HT-29 (cell line): Measurements from ENCODE around the gene GLRX2. TPM values are rescaled to one million over a fixed set of nuclear protein-coding genes. Genes with fewer than 3 reads are reported as not detected.
"Not testable (repeated sequence)": the region's sequence is repeated elsewhere in the genome, so short reads cannot be mapped to it uniquely, and the experiment has no call there.

Experiments
- DNase-seq: peaks from one replicate; pipeline ENCODE4 v3.0.0-alpha.2; 2015; ENCODE audit warnings: low spot score
- total RNA-seq: library from RNA; depleted of rRNA; stranded (reverse); fragments of >200 nt; shearing (Covaris generic); gene quantifications from 2 replicates; pipeline ENCODE4 v1.2.3, GENCODE V29; 2014; rRNA removed

Gene GLRX2, protein sequence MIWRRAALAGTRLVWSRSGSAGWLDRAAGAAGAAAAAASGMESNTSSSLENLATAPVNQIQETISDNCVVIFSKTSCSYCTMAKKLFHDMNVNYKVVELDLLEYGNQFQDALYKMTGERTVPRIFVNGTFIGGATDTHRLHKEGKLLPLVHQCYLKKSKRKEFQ
- total RNA-seq = 9.2 and 16.6 TPM in 2 replicates

DNA sequence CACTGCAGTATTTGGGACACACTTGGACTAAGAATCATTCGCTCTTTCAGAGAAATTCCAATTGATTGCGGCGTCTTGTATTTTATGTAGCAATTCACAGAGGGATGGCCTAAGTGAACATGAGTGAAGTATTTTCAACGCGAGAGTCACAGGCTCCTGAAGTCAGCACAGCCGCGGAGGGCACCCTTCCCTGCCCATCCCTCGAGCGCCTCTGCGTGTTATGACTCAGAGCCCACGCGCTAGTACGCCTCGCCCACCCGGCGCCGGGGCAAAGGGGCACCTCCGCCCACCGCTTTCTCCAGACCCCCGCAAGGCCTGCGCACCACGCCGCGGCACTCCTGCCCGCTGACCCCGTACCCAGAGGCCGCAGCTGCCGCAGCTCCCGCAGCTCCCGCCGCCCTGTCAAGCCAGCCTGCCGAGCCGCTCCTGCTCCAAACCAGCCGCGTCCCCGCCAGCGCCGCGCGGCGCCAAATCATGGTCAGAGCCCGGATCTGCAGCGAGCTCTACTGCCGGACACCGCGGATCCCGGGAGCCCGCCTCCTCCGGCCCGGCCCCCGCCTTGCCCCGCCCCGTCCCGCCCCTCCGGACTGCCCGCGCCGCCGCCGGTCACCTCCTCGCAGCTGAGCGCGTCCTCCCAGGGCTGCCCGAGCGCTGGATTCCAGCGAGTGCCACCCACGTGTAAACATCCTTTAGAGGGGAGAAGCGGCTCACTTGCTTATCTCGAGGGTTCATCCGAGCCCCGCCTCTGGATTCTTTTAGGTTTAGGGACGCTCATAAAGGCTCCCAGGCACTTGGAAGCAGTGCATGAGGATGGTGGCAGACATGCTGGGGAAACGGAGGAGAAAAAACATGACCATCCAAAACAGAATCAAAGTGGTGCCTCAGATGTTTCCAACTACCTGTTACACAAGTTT is at the start of gene GLRX2:
Gene GLRX2 (minus strand): TSS at position 508 of the 914 bp plus-strand sequence. CDS start 32 bp downstream, at position 476.
- peak; percentile 84 for DNase-seq

DNA sequence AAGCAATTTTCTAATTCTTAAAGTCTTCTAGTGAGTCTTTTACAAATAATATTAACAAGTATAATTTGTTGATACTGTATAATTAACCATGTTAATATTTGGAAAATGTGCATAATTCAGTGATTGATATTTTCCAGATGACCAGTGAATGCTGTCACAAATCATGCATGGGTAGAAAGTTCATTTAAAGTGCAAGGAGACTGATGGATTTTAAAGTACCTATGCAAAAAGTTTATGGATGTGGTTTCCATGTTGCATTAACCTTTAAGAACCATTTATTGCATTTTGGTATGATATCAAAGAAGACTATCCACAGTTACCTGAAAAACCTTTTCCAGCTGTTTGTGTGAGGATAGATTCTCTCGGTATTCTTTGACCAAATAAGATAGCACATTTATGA is 39.8 kb upstream of the GLRX2 start:
- no peak for DNase-seq

DNA sequence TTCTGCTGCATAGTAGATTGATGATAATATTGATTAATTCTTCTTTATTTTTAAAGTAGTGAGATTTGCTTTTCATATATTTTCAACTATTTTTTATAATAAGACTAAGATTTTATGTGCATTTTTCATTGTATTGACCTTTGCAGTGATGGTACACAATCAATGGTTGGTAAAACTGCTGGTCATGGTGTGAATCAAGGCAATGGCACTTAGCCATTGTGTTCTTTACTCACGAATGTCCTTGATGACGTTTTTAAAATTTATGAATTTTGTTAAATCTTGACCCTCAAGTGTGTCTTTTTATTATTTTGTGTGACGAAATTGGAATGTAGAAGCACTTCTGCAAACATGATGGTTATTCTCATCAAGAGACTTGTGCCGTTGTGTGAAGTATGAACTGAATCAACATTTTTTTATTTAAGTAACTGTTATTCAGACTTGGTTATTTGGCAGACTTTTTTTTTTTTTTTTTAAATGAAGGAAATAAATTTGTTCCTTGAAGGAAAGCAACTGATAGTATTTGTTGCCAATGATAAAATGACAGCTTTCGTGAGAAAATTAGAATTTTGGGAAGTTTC is 39.2 kb upstream of the GLRX2 start:
- DNase-seq = no peak

DNA sequence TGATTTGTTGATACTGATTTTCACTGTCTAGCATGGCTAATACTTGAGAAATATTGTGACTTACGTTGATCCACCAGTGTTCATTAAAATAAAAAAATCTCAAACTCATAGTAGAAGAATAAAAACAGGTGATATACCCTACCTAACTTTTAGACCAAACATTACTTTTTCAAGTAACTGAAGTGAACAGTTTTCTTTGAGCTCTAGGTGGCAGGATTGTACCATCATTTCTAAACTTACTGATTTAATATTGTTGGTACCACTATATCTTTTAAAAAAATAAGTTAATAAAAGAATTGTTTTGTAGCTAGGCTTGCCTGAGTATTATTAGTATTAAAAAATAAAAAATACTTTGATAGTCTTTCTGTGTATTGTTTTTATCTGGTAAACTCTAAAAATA is 38.1 kb upstream of the GLRX2 start:
- peak; percentile 18 for DNase-seq

DNA sequence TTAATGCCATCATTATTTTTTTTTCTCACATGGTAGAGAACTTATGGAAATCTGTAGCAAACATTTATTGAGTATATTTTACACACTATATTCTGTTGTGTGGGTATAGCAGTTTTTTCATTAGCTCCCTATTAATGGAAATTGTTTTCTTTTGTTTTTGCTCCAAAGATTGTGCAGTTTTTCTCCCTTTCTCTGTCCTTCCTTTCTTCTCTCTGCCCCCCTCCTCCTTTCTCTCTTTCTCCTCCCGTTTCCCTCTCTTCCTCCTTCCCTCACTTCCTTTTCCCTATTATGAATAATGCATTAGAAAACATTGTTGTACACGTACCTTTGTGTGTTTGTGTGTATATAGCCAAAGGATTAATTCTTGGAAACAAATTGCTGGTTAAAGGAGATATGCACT is 37.2 kb upstream of the GLRX2 start:
- no peak for DNase-seq

DNA sequence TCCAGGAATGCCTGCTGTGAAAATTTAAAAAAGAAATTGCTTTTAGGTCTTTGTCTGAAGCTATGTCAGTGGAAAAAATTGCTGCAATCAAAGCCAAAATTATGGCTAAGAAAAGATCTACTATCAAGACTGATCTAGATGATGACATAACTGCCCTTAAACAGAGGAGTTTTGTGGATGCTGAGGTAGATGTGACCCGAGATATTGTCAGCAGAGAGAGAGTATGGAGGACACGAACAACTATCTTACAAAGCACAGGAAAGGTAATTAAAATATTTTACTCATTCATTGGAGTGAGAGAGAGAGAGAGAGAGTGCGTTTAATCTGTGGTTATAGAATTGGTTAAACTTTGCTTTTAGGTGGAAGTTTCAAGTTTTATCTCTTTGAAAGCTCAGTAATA is 36.6 kb upstream of the GLRX2 start:
- DNase-seq = no peak

DNA sequence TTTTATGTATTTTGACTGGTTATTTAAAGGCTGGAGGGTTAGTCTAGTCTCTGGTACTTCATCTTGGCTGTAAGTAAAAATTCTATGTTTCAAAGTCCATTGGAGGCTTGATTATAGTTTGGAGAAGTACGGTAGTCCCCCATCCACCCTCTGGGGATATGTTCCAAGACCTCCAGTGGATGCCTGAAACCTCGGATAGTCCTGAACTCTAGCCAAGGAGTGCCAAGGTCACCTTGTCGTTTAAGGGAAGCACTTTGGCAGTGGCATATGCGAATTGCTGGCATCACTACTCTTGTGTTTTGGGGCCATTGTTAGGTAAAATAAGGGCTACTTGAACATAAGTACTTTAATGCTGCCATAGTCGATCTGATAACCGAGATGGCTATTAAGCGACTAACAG is 35.0 kb upstream of the GLRX2 start:
- DNase-seq = no peak

DNA sequence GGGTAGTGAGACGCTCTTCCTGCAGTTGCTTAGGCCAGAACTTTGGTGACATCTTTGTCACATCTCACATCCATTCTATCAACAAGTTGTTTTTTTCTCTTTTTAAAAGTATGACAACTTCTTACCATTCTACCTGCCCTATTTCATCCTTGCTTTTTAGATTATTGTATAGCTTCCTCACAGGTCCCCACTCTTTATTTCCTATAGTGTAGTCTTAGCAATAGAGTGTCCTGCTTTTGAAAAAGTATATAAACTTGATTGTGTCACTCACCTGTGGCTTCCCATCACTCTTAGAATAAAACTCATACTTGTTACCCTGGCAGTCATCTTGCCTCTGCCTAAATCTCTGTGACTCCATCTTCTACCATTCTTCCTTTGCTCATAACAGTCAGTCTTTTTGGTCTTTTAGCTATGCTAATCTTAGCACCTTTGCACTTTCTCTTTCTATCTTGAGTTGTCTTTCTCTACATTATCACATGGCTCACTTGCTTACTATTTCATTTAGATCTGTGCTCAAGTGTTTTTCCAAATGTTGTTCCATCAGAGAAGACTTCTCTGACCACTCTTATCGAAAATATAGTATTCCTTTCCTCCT is 26.1 kb upstream of the GLRX2 start:
- no peak for DNase-seq

DNA sequence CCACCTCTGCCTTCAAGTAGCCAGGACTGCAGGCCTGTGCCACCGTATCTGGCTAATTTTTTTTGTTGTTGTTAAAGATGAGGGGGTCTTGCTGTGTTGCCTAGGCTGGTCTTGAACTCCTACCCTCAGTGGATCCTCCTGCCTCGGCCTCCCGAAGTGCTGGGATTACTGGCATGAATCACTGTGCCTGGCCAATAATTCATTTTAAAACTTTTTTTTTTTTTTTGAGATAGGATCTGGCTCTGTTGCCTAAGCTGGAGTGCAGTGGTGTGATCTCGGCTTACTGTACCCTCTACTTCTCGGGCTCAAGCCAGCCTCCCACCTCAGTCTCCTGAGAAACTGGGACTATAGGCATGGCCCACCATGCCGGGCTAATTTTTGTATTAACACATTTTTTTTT is 20.2 kb upstream of the GLRX2 start:
- DNase-seq = no peak

DNA sequence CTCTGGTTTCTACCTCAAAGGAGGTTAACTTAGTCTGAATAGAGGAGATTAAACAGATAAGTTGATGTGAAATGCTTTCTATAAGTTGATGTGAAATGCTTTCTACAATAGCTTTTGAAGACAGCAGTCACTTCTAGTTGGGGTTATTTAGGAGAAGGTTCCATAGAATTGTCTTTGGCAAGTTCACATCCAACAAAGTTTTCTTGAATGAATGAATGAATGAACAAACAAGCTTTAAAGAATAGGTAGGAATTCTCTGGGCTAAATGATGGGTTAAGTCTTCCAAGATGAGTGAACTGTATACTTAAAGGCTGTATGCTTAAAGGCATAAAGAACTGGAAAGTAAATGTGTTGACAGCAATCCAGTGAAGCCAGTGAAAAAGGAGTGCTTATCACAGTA is 18.5 kb upstream of the GLRX2 start:
- DNase-seq = no peak

DNA sequence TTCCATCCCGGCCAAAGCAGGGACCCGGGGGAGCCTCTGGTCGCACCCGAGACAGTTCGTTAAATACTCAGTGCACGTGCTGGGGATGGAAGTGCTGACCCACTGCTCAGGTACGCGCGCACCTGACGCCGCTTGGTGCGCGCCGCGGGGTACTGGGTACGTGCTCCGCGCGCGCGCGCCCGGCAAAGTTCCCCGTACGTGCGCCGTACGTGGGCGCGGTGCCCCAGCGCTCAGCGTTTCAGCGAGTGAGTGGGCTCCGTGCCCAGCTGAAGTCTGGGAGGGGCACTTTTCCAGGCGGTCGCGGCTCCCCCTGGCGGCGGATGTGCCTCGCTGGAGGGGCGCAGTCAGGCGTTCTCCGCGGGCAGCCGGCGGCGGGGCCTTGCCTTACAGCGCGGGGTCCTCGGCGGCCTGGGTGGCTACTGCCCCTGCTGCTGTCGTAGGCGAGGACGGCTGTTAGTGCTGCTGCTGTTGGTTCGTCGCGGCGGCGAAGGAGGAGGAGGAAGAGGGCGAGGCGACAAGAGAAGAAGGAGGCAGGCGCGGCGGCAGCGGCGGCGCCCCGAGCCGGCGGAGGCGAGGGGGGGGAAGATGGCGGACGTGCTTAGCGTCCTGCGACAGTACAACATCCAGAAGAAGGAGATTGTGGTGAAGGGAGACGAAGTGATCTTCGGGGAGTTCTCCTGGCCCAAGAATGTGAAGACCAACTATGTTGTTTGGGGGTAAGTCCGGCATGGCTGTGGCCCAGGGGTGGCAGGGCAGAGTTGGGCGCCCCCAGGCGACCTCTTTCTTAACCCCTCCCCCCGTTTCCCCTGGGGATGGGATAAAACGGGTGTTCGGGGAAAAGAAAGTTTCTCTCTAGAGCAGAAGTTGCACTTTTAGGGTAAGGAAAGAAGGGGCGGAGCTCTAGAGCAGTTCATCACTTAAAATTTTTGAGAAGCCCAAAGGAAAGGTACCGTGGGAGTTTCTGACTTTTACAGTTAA is 16.7 kb upstream of the GLRX2 start, which contains the start of gene CDC73:
Gene CDC73 (plus strand): TSS at position 416 of the 978 bp plus-strand sequence. CDS start 170 bp downstream, at position 586.
- peak; percentile 97 for DNase-seq

DNA sequence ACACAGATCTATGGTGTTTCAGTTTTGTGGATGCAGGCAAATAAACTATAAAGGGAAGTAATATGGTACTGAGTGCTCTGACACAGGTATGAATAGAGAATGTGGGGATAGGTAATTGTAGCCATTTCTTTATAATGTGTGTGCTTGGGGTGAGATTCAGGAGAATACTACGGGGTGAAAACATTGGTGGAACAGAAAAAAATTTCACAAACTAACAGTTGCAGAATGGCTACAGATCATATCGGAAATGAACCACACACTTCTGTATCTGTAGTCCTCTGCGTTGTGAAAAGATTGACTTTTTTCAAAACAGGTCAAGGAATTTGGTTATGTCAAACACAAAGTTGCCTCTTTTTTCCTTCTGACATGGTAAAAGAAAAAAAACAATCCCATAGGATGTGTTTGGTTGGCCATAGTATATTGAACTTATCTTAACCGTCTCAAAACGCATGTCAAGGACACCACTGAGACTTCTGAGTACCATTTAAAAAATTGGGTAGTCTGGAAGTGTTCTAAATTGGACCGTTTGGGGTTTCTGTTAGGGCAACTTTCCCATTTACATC is 15.5 kb upstream of the GLRX2 start:
- DNase-seq = no peak

DNA sequence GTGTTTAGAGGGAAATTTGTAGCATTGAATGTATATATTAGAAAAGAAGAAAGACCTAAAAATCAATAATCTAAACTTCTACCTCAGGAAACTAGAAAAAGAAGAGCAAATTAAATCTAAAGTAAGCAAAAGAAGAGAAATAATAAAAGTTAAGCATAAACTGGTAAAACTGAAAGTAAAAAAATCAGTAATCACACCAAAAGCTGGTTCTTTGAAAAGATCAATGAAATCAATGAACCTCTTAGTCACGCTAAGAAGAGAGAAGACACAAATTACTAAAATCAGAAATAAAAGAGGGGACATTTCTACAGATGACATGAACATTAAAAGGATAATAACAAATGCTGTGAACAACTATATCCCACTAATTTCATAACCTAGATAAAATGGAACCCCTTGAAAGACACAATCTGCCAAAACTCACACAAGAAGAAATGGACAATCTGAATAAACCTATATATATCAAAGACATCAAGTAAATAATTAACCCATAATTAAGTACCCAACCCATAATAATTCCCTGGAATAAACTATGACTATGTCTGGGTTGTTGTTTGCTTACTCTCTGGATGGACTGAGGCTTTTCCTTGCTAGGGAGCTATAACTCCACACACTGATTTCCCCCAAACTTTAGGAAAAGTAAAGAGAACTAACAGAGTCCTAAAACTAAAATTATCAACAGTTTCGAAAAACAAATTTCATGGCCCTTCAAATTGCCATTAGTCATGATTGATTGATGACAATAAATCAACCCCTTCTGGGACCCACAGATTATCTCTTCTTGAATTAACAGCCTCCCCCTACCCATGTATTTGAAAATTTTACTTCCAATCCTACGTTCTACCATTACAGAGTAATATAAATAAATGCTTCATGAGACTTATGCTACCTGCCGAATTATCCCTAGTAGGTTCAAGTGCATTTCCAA is 13.9 kb upstream of the GLRX2 start:
- no peak for DNase-seq

DNA sequence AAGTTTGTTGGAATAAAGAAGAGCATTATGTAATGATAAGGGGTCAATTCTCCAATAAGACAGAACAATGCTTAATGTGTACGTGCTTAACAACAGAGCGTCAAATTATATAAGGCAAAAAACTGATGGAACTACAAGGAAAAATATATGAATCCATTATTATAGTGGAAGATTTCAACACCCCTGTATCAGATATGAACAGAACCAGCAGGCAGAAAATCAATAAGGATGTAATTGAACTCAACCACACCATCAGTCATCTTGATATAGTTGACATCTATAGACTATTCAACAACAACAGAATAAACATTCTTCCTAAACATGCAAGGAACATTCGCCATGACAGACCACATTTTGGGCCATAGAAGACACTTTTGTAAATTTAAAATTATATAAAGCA is 13.0 kb upstream of the GLRX2 start:
- no peak for DNase-seq

DNA sequence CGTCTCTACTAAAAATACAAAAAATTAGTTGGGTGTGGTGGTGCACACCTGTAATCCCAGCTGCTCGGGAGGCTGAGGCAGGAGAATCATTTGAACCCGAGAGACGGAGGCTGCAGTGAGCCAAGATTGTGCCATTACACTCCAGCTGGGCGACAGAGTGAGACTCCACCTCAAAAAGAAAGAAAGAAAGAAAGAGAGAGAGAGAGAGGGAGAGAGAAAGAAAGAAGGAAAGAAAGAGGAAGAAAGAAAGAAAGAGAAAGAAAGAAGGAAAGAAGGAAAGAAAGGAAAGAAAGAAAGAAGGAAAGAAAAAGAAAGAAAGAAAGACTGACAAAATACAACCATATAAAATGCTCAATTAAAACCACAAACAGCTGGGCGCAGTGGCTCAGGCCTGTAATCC is 12.0 kb upstream of the GLRX2 start:
- not testable (repeated sequence) for DNase-seq

DNA sequence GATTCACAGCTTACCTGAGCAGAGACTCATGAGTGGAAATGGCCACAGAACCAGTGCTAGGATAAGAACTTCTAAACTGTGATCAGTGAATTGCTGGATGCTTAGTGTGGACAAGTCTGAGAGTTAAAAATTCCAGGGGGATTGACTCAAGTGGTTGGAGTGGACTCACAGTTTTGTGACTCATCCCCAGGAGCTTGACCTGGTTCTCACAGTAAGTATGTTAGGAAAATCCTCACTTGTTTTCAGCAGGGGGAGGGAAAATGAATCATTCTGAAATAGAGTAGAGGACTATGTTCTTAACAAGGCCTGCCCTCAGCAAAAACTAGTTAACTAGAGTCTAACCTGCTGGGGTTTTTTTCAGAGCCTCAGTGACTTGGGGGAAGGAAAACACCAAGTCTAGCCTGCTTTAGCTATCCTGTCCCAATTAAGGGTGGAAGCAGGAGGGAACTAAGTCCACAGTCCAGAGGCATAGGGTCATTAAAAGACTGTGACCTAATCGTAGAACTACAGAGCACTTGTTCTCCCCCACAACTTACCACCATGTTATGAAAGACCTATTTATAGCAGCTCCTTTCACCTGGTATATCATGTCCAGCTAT is 10.5 kb upstream of the GLRX2 start:
- peak; percentile 26 for DNase-seq

DNA sequence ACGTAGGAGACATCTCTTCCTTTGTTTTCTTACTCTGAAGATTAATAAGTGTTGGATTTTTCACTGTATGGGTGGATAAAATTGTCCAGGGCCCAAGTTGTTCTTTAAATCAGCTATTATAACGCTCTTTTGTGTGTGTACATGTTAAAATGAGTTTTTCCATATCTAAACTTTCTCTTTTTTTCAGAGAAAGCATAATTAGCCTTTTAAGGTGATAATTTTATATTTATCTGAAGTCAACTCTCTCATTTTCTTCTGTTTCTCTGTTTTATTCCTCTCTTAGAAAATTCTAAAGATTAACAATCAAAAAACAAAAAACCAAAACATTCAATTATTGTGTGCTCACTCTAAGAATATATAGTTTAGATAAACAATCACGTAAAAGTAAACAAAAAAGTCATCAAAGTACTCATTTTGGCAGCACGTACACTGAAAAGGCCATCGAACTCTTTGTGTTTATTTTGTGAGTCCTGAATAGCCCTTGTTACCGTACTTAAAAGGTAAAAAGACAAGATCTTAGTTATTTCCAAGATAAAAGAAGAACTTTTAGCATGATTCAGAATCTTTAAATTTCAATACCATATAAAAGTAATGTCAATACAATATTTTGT is 9.4 kb upstream of the GLRX2 start:
- no peak for DNase-seq

DNA sequence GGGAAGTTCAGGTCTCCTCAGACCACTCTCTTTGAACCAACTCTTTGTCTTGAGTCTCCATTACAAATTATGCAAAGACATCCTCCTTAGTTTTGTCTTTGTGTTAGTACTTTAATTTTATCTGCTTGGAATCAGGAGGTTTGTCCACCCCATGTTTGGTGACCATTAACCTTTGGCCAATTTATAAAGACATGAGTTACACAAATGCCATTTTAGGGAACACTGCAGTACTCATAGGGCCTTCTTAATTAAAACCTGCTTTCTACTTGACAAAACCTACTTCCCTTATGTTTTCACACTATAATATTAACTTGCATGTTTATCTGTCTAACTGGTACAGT is 8.7 kb upstream of the GLRX2 start:
- DNase-seq = no peak
